SIG-M5 treated with dmso at 0.1 percent for 504 hours (cell line): Measurements from ENCODE around the gene RNF208.

Source experiments
- DNase-seq: peaks from one replicate; lab custom pipeline; 2025; ENCODE audit not compliant: unreplicated experiment; lab: John Stamatoyannopoulos, UW

The RNF208 gene

DNA sequence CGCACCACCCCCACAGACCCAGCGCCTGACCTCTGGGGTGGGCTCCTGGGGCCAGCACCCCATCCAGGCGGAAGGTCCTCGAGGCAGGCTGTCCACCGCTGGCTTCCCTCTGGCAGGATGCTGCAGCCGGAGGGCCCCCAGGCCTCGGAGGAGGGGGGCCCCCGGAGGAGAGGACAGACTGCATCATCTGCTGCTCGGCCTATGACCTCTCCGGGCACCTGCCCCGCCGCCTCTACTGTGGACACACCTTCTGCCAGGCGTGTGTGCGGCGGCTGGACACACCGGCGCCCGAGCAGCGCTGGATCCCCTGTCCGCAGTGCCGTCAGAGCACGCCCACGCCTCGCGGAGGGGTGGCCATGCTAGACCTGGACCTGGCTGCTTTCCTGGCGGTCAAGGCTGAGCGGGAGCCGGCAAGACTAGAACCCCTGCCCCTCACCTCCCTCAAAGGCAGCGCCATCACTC, 6.5 kb upstream of the RNF208 start:
- DNase-seq, result no peak

DNA sequence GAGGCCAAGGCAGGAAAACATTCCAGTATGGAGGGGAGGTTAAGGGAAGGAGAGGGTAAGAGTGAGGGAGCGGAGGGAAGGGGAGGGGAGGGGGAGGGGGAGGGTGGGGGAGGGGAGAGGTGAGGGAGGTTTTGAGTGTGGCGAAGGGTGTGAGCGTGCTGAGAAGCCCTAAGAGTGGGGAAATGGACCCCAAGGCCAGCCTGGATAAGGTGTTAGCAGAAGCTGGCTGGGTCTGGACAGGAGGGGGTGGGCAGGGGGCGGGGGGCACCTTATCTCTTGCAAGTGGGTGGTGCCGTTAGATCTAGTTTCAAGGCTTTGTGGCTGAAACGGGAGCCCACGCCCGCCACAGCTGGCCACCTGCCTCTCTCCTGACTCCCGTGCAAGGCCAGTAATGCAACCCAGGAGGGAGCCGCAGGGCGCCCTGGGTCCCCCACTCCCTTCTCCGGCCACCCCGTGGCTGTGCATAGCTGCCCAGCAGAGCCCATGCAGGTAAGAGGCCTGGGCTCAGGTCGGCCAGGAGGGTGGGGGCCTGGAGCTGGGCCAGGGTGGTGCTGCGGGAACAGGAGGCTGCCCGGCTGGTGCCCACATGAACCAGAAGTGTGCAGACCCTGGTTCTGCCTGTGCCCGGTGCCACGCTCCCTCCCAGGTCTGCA, 5.9 kb upstream of the RNF208 start:
- DNase-seq, result no peak

- peak; percentile 71 for DNase-seq
Measured at GRCh38 chr9:137227054-137227852, 5.2 kb upstream of the RNF208 start, which contains the start of gene RNF224. Gene RNF224 (plus strand): TSS chr9:137227502. CDS start chr9:137228336, 834 bp downstream.

DNA sequence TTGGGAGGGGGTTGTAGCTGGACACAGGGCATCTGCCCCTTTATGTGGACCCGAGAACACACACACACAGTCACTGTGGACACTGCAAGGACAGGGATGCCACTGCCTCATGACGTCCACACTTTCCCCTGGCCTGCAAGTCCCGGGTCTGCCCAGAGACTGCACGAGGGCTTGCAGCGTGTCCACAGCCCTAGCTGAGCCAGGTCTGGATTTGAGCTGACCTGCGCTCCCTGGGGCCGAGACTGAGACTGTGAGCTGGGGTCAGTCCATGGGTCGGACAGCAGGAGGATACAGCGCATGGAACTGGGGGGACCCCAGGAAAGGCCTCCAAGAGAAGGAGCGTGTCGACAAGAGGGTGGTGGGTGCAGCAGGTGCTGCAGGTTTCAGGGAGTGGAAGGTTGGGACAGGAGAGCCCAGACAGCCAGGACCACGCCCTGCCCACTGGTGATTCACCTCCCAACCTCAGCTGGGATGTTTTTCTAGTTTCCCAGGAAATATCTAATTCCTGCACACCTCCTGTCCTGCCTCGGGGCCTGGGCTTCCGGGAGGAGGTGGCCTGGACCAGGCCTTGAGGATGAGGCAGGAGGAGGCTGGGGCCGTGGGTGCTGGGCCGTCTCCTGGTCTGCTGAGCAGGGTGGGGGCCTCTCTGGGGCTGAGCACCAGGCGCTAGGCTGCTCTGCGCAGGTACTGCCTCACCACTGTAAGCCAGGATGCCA, 4.5 kb upstream of the RNF208 start:
- DNase-seq, result peak; percentile 38

DNA sequence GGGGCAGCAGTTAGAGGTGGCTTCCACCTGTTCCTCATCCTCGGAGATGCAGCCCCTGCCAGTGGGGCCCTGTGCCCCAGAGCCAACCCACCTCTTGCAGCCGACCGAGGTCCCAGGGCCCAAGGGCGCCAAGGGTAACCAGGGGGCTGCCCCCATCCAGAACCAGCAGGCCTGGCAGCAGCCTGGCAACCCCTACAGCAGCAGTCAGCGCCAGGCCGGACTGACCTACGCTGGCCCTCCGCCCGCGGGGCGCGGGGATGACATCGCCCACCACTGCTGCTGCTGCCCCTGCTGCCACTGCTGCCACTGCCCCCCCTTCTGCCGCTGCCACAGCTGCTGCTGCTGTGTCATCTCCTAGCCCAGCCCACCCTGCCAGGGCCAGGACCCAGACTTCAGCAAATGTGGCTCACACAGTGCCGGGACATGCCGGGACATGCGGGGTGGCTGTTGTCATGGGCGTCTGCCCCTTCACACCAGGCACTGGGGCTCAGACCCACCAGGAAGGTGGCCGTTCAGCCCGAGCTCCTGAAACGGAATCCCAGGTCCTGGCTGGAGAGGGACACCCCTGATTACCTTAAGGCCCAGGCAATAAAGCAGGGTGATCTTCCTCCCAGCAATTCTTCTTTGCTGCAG, 3.8 kb upstream of the RNF208 start:
- DNase-seq, result no peak

DNA sequence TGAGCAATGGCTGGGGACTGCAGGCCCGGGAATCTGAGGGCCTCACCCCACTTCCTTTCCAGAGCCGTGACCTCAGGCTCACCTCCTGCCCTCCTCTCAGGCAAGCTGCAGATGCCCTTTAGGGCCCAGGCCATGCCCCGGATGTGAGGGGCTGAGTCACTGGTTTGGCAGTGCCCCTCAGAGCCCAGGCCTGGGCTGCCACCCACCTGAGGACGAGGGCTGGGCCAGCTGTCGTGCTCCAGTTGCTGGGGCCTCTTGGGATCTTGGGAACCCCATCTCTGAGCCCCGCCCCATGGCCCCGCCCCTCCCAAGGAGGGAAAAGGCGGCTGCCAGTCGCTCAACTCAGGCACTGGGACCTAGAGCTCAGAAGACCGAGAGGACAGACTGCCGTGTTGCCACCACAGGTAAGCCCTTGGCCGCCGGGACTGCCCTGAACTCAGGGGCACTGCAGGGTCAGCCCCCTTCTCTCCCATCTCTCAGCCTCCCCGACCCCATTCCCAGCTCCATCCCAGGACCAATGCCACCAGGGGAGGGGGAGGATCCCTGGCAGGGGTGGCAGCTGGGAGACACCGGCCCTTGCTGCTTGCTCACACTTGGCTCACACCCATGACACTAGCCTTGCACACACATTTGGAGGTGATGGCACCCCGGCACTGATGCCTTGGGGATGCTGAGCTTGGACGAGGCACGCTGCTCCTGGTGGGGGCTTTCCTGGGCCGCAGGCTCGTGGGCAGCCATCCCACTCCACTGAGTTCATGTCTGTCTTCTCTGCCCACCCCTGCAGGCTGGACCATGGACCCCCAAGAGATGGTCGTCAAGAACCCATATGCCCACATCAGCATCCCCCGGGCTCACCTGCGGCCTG, 3.0 kb upstream of the RNF208 start, which contains the start of gene CYSRT1:
Gene CYSRT1, plus strand, starts transcription at position 345 of the 865 bp plus-strand sequence. Its CDS starts 448 bp downstream, at position 793.
- no peak for DNase-seq

GRCh38 chr9:137223078-137223970, 1.3 kb upstream of the RNF208 start:
- DNase-seq, result peak; percentile 95

GRCh38 chr9:137221506-137222111, 431 bp downstream of the RNF208 start:
- DNase-seq, result no peak

- no peak for DNase-seq
Measured at GRCh38 chr9:137221095-137221505, 940 bp downstream of the RNF208 start.

- no peak for DNase-seq
Measured at GRCh38 chr9:137220317-137221094, 1.5 kb downstream of the RNF208 start.

GRCh38 chr9:137219757-137220316, 2.2 kb downstream of the RNF208 start:
- no peak for DNase-seq

DNA sequence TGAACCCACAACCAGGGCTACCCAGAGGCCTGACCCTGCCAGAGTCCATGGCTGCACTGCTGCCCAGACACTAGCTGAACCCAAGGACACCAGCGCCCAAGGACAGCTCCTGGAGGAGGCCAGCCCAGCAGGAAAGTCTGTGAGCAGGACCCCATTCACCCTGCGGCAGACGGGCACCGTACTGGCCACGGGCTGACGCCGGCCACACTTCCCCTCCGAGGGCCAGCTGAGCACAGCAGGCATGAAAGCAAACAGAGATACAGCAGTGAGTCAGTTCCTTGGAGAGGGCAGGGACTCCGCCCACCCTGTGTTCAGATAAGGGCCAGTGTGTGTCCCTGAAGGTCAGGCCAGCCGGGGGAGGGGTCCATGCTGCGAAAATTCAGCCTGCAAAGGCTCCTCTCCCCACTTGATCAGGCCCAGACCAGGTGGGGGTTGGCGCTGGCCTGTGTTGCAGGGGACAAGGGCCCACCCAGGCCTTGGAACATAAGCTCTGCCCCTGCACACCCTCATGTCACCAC, 3.2 kb downstream of the RNF208 start:
- DNase-seq, result no peak

- no peak for DNase-seq
Measured at GRCh38 chr9:137218212-137218753, 3.8 kb downstream of the RNF208 start.

- DNase-seq, result peak; percentile 32
Measured at GRCh38 chr9:137217276-137218211, 4.5 kb downstream of the RNF208 start.

- DNase-seq, result no peak
Measured at GRCh38 chr9:137216188-137216965, 5.7 kb downstream of the RNF208 start.
